Measurements from ENCODE around the gene TXNDC12. TPM values are rescaled to one million over a fixed set of nuclear protein-coding genes. Genes with fewer than 3 reads are reported as not detected.
A peak's percentile ranks its signal among the peaks of the same experiment; 100 is the strongest.

Gene TXNDC12
- total and polyA plus RNA-seq, 12 donors, result 14.5 to 74.8 (median 48.2) TPM

DNA sequence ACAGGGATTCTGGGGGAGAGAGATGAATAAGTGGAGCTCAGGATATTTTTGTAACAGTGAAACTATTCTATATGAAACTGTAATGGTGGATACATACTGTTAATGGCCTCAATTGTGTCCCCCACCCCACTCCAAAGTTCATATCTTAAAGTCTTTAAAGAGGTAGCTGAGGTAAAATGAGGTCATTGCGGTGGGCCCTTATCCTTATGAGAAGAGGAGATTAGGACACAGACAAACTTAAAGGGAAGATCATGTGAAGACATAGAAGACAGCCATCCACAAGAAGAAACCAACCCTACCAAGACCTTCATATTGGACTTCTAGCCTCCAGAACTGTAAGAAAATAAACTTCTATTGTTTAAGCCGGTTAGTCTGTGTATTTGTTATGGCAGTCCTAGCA lies 9.8 kb downstream of the TXNDC12 start:
- Histone ChIP-seq H3K27me3 (no peaks in the 10 kb centered on the region), H3K4me3 (no peak overlapping the region), H3K4me1 (replicated peaks in 1 of 2) (no peaks in the 10 kb centered on the region), H3K9me3 (replicated peaks in 1 of 3) (no peaks in the 10 kb centered on the region), H3K36me3 (replicated peaks in 1 of 2) (peaks cover 0 to 9% of the 10 kb centered on the region in 2 donors), H3K27ac (no peak overlapping the region)
- no peak for TF ChIP-seq POLR2A (IDR thresholded peaks at IDR 0.05)
- no peak for DNase-seq
- intact Hi-C loops (cut with DNase I), result no loop called here
- 90 to 97% (median 94%) methylated on average over 2 of the region's 2 CpGs for WGBS, 4 donors

DNA sequence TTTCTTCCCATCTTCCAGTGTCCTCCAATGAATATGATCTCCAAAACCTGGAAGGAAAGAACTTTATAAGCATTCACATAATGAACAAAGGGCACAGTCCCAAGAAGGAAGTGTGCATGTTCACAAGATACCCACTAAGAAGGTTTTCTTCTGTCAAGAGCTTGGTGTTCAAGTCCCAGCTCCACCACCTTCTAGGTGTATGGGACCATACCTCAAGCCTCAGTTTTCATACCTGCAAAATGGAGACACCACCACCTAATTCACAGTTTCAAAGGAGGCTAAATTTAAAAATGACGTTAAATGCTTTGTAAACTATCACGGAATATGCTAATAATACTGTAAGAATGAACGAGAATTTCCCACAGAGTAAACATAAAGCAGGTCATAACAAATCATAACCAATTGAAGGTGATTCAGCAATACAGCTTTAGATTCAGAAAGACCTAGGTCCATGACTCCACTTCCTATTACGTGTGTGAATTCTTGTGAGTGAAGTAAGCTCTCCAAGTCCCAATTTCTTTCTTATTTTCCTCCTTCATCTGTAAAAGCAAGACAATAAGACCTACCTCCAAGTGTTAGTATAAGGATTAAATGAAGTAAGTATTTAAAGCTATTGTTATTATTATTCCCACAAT lies 13.3 kb downstream of the TXNDC12 start:
- intact Hi-C loops (cut with DNase I), result no loop called here
- no peaks in the 10 kb centered on the region for H3K9me3 ChIP-seq (replicated peaks in 1 of 3)
- H3K4me3 ChIP-seq, result no peak overlapping the region
- H3K27me3 ChIP-seq, result no peaks in the 10 kb centered on the region
- DNase-seq, result no peak
- TF ChIP-seq POLR2A (IDR thresholded peaks at IDR 0.05), result no peak
- TF ChIP-seq, protein P1, sequence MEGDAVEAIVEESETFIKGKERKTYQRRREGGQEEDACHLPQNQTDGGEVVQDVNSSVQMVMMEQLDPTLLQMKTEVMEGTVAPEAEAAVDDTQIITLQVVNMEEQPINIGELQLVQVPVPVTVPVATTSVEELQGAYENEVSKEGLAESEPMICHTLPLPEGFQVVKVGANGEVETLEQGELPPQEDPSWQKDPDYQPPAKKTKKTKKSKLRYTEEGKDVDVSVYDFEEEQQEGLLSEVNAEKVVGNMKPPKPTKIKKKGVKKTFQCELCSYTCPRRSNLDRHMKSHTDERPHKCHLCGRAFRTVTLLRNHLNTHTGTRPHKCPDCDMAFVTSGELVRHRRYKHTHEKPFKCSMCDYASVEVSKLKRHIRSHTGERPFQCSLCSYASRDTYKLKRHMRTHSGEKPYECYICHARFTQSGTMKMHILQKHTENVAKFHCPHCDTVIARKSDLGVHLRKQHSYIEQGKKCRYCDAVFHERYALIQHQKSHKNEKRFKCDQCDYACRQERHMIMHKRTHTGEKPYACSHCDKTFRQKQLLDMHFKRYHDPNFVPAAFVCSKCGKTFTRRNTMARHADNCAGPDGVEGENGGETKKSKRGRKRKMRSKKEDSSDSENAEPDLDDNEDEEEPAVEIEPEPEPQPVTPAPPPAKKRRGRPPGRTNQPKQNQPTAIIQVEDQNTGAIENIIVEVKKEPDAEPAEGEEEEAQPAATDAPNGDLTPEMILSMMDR (IDR thresholded peaks at IDR 0.05), result no peak
- H3K27ac ChIP-seq, result no peak overlapping the region
- peaks cover 0 to 18% of the 10 kb centered on the region in 2 donors for H3K36me3 ChIP-seq (replicated peaks in 1 of 2)
- 92 to 97% (median 96%) methylated on average over 4 of the region's 4 CpGs for WGBS, 4 donors
- no peaks in the 10 kb centered on the region for H3K4me1 ChIP-seq (replicated peaks in 1 of 2)

DNA sequence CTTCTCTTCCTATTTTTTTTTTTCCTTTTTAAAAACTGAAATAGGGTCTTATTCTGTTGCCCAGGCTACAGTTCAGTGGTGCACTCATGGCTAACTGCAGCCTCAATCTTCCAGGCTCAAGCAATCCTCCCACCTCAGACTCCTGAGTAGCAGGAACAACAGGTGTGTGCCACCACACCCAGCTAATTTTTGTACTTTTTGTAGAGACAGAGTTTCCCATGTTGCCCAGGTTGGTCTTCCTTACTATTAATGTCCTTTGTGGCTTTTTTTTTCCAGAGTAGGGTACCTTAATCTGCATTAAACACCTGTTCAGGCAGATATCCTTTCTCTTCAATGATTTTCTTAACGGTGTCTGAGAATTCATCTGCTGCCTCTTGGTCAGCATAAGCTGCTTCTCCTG lies 17.1 kb downstream of the TXNDC12 start:
- no peaks in the 10 kb centered on the region for H3K27me3 ChIP-seq
- no peak overlapping the region for H3K4me3 ChIP-seq
- H3K27ac ChIP-seq, result no peak overlapping the region
- TF ChIP-seq POLR2A (IDR thresholded peaks at IDR 0.05), result no peak
- TF ChIP-seq, protein P1 (IDR thresholded peaks at IDR 0.05), result no peak
- peaks cover 0 to 18% of the 10 kb centered on the region in 2 donors for H3K36me3 ChIP-seq (replicated peaks in 1 of 2)
- DNase-seq, result no peak
- intact Hi-C loops (cut with DNase I), result no loop called here
- 93 to 100% (median 95%) methylated on average over 1 of the region's 1 CpG for WGBS, 4 donors
- H3K9me3 ChIP-seq (replicated peaks in 1 of 3), result no peaks in the 10 kb centered on the region
- peaks cover 0 to 5% of the 10 kb centered on the region in 2 donors for H3K4me1 ChIP-seq (replicated peaks in 1 of 2)

DNA sequence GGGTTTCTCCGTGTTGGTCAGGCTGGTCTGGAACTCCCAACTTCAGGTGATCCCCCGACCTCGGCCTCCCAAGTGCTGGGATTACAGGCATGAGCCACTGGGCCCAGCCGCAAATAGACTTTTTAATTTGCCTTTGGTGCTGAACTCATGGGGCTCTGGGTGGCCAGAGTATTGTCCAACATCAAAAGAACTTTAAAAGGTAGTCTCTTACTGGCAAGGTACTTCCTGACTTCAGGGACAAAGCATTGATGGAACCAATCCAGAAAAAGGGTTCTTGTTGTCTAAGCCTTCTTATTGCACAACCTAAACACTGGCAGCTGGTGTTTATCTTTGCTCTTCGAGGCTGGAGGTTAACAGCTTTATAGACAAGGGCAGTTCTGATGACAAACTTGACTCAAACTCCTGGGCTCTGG lies 17.6 kb downstream of the TXNDC12 start:
- intact Hi-C loops (cut with DNase I), result no loop called here
- H3K27ac ChIP-seq, result no peak overlapping the region
- H3K36me3 ChIP-seq (replicated peaks in 1 of 2), result peaks cover 0 to 18% of the 10 kb centered on the region in 2 donors
- peak in 2 of 7 donors; percentile 16 to 23 for DNase-seq
- 61 to 91% (median 84%) methylated on average over 4 to 5 of the region's 5 CpGs for WGBS, 4 donors
- no peaks in the 10 kb centered on the region for H3K27me3 ChIP-seq
- H3K4me3 ChIP-seq, result no peak overlapping the region
- TF ChIP-seq, protein P1 (IDR thresholded peaks at IDR 0.05), result no peak
- TF ChIP-seq POLR2A (IDR thresholded peaks at IDR 0.05), result no peak
- no peaks in the 10 kb centered on the region for H3K9me3 ChIP-seq (replicated peaks in 1 of 3)
- peaks cover 2 to 10% of the 10 kb centered on the region in 2 donors for H3K4me1 ChIP-seq (replicated peaks in 1 of 2)

DNA sequence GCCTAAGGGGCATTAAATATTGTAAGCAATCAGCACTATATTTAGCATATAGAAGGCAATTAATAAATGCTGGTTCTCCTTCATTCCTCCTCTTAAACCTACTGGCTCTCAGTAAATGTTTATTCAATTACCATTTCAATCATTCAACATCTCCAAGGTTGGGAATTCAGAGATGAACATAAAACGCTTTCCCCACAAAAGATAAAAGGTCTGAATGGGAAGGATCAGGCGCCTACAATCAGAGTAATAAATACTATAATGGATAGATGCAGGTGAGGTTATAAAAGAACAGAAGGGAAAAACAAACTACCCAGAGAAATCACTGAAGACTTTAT lies 21.0 kb downstream of the TXNDC12 start:
- no peak for DNase-seq
- intact Hi-C loops (cut with DNase I), result no loop called here
- Histone ChIP-seq H3K27ac (peak overlapping the region; percentile 70 to 97 (median 92)), H3K27me3 (no peaks in the 10 kb centered on the region), H3K36me3 (replicated peaks in 1 of 2) (no peaks in the 10 kb centered on the region), H3K4me3 (peak overlapping the region in 1 of 4 donors; percentile 80), H3K4me1 (replicated peaks in 1 of 2) (peaks cover 14 to 33% of the 10 kb centered on the region in 2 donors), H3K9me3 (replicated peaks in 1 of 3) (no peaks in the 10 kb centered on the region)
- WGBS, 4 donors, result 94 to 99% (median 95%) methylated on average over 2 of the region's 2 CpGs
- no peak for TF ChIP-seq POLR2A (IDR thresholded peaks at IDR 0.05)
- TF ChIP-seq, protein P1 (IDR thresholded peaks at IDR 0.05), result no peak

All from adrenal gland (tissue), 12 donors.